Neural progenitor cell (in vitro differentiated cells): Measurements from ENCODE around the gene CCDC174. TPM values are rescaled to one million over a fixed set of nuclear protein-coding genes. Genes with fewer than 3 reads are reported as not detected.

ENCODE experiments used
- DNase-seq: peaks from one replicate; pipeline ENCODE4 v3.0.0-alpha.2; 2016; ENCODE audit warnings: low spot score
- H2AFZ ChIP-seq: fragments of 200-600 bp; sonication (generic); replicated peaks from 2 replicates; pipeline ENCODE4 v1.6.1; 2016; ENCODE audit warnings: antibody characterized with exemption
- H3F3A ChIP-seq: fragments of 200-600 bp; sonication (generic); 2 replicates; pipeline ENCODE4 v1.6.1; 2016; ENCODE audit warnings: antibody characterized with exemption, low read depth
- H3K27ac ChIP-seq: fragments of 200-600 bp; sonication (generic); 2 replicates; pipeline ENCODE4 v1.5.1; 2016; ENCODE audit warnings: mild to moderate bottlenecking
- H3K27me3 ChIP-seq: fragments of 200-600 bp; sonication (generic); 2 replicates; pipeline ENCODE4 v1.6.1; 2016; ENCODE audit warnings: mild to moderate bottlenecking, moderate library complexity
- H3K36me3 ChIP-seq: fragments of 200-600 bp; sonication (generic); 2 replicates; pipeline ENCODE4 v1.5.1; 2016
- H3K4me1 ChIP-seq: fragments of 200-600 bp; sonication (generic); 2 replicates; pipeline ENCODE4 v1.6.1; 2016; ENCODE audit warnings: mixed run types
- H3K4me2 ChIP-seq: fragments of 200-600 bp; sonication (generic); 2 replicates; pipeline ENCODE4 v1.6.1; 2016
- H3K4me3 ChIP-seq: fragments of 200-600 bp; sonication (generic); 2 replicates; pipeline ENCODE4 v1.5.1; 2016
- H3K79me2 ChIP-seq: fragments of 200-600 bp; sonication (generic); 2 replicates; pipeline ENCODE4 v1.6.1; 2016; ENCODE audit warnings: low read depth
- H3K9ac ChIP-seq: fragments of 200-600 bp; sonication (generic); 2 replicates; pipeline ENCODE4 v1.6.1; 2016
- H3K9me3 ChIP-seq: fragments of 200-600 bp; sonication (generic); 2 replicates; pipeline ENCODE4 v1.5.1; 2016; ENCODE audit warnings: low read depth
- H4K20me1 ChIP-seq: fragments of 200-600 bp; sonication (generic); 2 replicates; pipeline ENCODE4 v1.6.1; 2016; ENCODE audit warnings: low read depth
- H3K27ac Mint-ChIP-seq: 3 replicates; pipeline ENCODE4 v1.8.0; 2021; ENCODE audit warnings: mixed read lengths
- H3K27me3 Mint-ChIP-seq: 2 replicates; pipeline ENCODE4 v1.8.0; 2022; ENCODE audit warnings: low read depth, mild to moderate bottlenecking, inconsistent platforms, moderate library complexity, mixed read lengths; ENCODE audit not compliant: insufficient read depth
- H3K36me3 Mint-ChIP-seq: 3 replicates; pipeline ENCODE4 v1.8.0; 2021; ENCODE audit warnings: mixed read lengths
- H3K4me1 Mint-ChIP-seq: 3 replicates; pipeline ENCODE4 v1.8.0; 2021; ENCODE audit warnings: mixed read lengths
- H3K4me3 Mint-ChIP-seq: 3 replicates; pipeline ENCODE4 v1.8.0; 2021; ENCODE audit warnings: mild to moderate bottlenecking, moderate library complexity, mixed read lengths
- H3K9me3 Mint-ChIP-seq: 3 replicates; pipeline ENCODE4 v1.8.0; 2020; ENCODE audit warnings: mixed read lengths
- CTCF ChIP-seq: fragments of 200-600 bp; sonication (generic); IDR thresholded peaks from 2 replicates; pipeline ENCODE4 v1.5.1; 2017; ENCODE audit warnings: antibody characterized with exemption, mild to moderate bottlenecking
- EZH2 ChIP-seq: fragments of 200-600 bp; sonication (generic); IDR thresholded peaks from 2 replicates; pipeline ENCODE4 v1.6.1; 2017; ENCODE audit warnings: antibody characterized with exemption, mild to moderate bottlenecking, moderate library complexity
- EZH2phosphoT487 ChIP-seq: fragments of 200-600 bp; sonication (generic); IDR thresholded peaks from 2 replicates; pipeline ENCODE4 v1.6.1; 2017; ENCODE audit warnings: antibody characterized with exemption
- total RNA-seq: library from RNA; depleted of rRNA; stranded (reverse); fragments of >200 nt; gene quantifications from 2 replicates; pipeline ENCODE4 v1.2.3, GENCODE V29; 2015; ENCODE audit warnings: low replicate concordance

Gene CCDC174
- total RNA-seq, 1 donor from 2014 or later = 13.0 TPM

DNA sequence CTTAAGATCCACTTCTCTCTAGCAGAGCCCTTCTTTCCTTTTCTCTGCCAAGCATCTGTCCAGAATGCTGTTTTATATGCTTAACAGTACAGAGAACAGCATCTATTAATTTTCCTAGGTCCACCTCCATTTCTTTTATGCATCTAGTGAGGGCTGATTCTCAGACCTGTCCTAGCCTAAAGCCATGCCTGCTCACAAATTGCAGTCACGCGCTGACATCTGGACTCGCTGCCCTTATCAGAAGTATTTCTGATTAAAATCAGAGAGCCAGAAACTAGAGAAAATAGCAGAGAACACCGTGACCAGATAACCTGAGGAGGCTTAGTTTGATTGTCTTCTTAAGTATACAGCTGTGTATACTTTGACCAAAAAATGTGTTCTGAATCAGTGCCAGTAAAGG is 25.3 kb downstream of the CCDC174 start:
- TF ChIP-seq EZH2phosphoT487 = no peak
- no peak for TF ChIP-seq CTCF
- no peak for TF ChIP-seq EZH2
- Histone ChIP-seq H3K9me3 (no peaks in the 10 kb centered on the region), H3F3A (no peaks in the 10 kb centered on the region), H3K79me2 (no peaks in the 10 kb centered on the region), H3K9ac (no peak overlapping the region), H3K27ac (no peak overlapping the region), H4K20me1 (no peaks in the 10 kb centered on the region), H3K4me1 (no peaks in the 10 kb centered on the region), H2AFZ (no peak overlapping the region), H3K27me3 (no peaks in the 10 kb centered on the region), H3K4me3 (no peak overlapping the region), H3K36me3 (no peaks in the 10 kb centered on the region), H3K4me2 (no peak overlapping the region)
- peaks cover 1% of the 10 kb centered on the region for H3K36me3 Mint-ChIP-seq
- peaks cover 5% of the 10 kb centered on the region for H3K9me3 Mint-ChIP-seq
- peak overlapping the region; percentile 43 for H3K27ac Mint-ChIP-seq
- H3K4me1 Mint-ChIP-seq = peaks cover 3% of the 10 kb centered on the region
- no peak for DNase-seq
- no peak overlapping the region for H3K4me3 Mint-ChIP-seq
- peaks cover 7% of the 10 kb centered on the region for H3K27me3 Mint-ChIP-seq

GRCh38 chr3:14678015-14678503 is 26.5 kb downstream of the CCDC174 start:
- Histone ChIP-seq H3K9me3 (no peaks in the 10 kb centered on the region), H2AFZ (no peak overlapping the region), H3K27ac (no peak overlapping the region), H3K27me3 (no peaks in the 10 kb centered on the region), H4K20me1 (no peaks in the 10 kb centered on the region), H3K79me2 (no peaks in the 10 kb centered on the region), H3K9ac (no peak overlapping the region), H3K36me3 (no peaks in the 10 kb centered on the region), H3F3A (no peaks in the 10 kb centered on the region), H3K4me2 (no peak overlapping the region), H3K4me1 (no peaks in the 10 kb centered on the region), H3K4me3 (no peak overlapping the region)
- H3K4me3 Mint-ChIP-seq = no peak overlapping the region
- H3K36me3 Mint-ChIP-seq = peaks cover 1% of the 10 kb centered on the region
- no peak for DNase-seq
- peaks cover 7% of the 10 kb centered on the region for H3K27me3 Mint-ChIP-seq
- H3K4me1 Mint-ChIP-seq = peaks cover 3% of the 10 kb centered on the region
- TF ChIP-seq EZH2phosphoT487 (no peak), CTCF (no peak), EZH2 (no peak)
- H3K9me3 Mint-ChIP-seq = peaks cover 5% of the 10 kb centered on the region
- H3K27ac Mint-ChIP-seq = no peak overlapping the region

- peaks cover 3% of the 10 kb centered on the region for H3K4me1 Mint-ChIP-seq
Measured at GRCh38 chr3:14680115-14680514, 28.6 kb downstream of the CCDC174 start.

More at GRCh38 chr3:14680115-14680514, 28.6 kb downstream of the CCDC174 start:
- peaks cover 5% of the 10 kb centered on the region for H3K9me3 Mint-ChIP-seq
- Histone ChIP-seq H4K20me1 (no peaks in the 10 kb centered on the region), H3K4me1 (no peaks in the 10 kb centered on the region), H3K79me2 (no peaks in the 10 kb centered on the region), H3K4me3 (no peak overlapping the region), H2AFZ (no peak overlapping the region), H3F3A (no peaks in the 10 kb centered on the region), H3K9me3 (no peaks in the 10 kb centered on the region), H3K9ac (no peak overlapping the region), H3K36me3 (no peaks in the 10 kb centered on the region), H3K4me2 (no peak overlapping the region), H3K27ac (no peak overlapping the region), H3K27me3 (no peaks in the 10 kb centered on the region)
- H3K4me3 Mint-ChIP-seq = no peak overlapping the region
- no peak for DNase-seq
- H3K27ac Mint-ChIP-seq = no peak overlapping the region
- H3K36me3 Mint-ChIP-seq = no peaks in the 10 kb centered on the region
- H3K27me3 Mint-ChIP-seq = peaks cover 7% of the 10 kb centered on the region
- TF ChIP-seq EZH2 (no peak), EZH2phosphoT487 (no peak), CTCF (no peak)
